Bronchus fibroblast of lung (primary cell): Measurements from ENCODE around the gene ERVH48-1. TPM values are rescaled to one million over a fixed set of nuclear protein-coding genes. Genes with fewer than 3 reads are reported as not detected.

Experiments
- total RNA-seq: library from RNA; depleted of rRNA; stranded (reverse); fragments of >200 nt; gene quantifications from 2 replicates; pipeline ENCODE4 v1.2.3, GENCODE V29; 2015

Gene ERVH48-1
- not detected in 2 replicates for total RNA-seq

DNA sequence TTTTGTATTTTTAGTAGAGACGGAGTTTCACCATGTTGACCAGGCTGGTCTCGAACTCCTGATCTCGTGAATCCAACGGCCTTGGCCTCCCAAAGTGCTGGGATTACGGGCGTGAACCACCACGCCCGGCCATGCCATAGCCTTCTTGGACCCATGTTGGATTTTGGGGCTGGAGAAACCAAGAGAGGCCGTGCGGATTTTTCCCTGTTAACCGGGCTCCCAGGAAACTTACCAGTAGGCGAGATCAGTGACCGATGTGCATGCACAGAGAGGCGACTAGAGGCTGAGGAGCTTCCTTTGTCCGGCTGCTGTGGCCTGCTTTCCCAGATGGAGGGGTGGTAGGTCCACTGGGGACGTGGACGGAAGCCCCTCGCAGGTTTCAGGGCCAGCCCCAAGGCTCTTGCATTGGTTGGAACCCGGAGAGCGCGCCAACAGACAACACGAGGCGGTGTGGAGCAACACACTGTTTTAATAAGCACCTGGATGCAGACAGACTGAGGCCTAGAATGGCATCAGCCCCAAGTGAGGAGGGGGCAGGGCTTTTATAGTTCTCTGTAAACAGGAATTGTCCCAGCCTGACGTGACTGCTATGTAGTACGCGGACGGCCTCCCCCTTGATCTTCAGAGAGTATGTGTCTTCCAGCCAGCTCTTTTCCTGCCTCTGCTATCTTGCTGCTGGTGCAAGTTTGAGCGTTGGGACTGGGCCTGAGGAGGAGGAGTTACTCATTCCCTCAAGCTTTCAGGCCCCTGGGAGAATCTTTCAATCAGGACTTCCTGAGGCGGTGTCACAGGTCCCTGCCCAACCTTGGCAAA, at the start of gene ERVH48-1:
ERVH48-1 (minus strand) TSS at position 517 of the 813 bp plus-strand sequence. CDS start 6,624 bp downstream, outside the sequence.

GRCh38 chr21:42973991-42974831, 48.8 kb upstream of the ERVH48-1 start, which contains the start of gene PKNOX1:
PKNOX1 (plus strand) TSS chr21:42974562; CDS start chr21:43004382, 29,820 bp downstream.

GRCh38 chr21:42892931-42893755, 32.3 kb downstream of the ERVH48-1 start, which contains the start of gene NDUFV3:
NDUFV3 (plus strand) TSS chr21:42893309; CDS start chr21:42893334, 25 bp downstream.

DNA sequence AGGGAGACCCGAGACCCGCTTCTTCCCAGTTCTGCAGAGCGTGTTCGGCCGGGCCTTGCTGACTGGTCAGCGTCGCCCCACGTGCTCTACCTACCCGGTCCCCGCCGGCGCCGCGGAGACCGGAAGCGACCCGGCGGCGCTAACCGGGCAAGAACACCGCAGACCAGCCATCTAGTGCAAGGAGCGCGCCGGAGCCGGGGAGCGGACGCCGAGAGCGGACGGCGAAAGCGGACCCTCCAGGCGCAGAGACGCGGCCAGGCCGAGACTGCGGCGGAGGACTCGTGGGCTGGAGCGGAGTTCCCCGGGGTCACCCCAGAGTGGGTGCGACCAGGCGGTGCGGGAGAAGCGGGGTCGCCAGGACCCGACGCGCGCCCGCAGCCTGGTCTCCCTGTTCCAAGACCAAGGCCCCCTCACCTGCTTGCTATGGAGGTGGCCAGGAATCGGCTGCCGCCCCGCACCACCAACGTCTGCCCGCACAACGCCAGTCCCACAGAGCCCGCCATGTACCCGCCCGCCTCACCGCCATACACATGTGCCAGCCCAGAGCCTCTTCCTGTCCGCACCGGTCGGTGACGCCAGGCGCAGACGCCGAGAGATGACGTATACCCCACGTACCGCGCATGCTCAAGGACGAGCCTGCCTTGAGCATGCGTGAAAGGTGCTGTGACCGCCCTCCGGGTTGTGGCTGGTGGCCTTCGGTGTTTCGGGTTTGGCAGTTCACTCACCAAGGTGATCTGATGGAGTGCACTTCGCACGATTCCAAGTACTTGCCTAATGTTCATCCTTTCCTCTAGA, 46.2 kb downstream of the ERVH48-1 start, which contains the start of gene WDR4:
WDR4 (minus strand) TSS at position 547 of the 795 bp plus-strand sequence; CDS start at position 503, 44 bp downstream.

Other genes starting within 250 kb of the ERVH48-1 start
- gene WDR4, start 46.1 kb downstream of the ERVH48-1 start, total RNA-seq: 6.7 and 8.3 TPM in 2 replicates
- 33.3 and 38.9 TPM in 2 replicates for gene NDUFV3, start 32.3 kb downstream of the ERVH48-1 start, total RNA-seq
- 12.6 and 23.8 TPM in 2 replicates for gene PKNOX1, start 48.9 kb upstream of the ERVH48-1 start, total RNA-seq
- 54.0 and 58.7 TPM in 2 replicates for gene CBS, start 150.2 kb upstream of the ERVH48-1 start, total RNA-seq
- gene U2AF1, start 181.9 kb upstream of the ERVH48-1 start, total RNA-seq: 19.2 and 19.3 TPM in 2 replicates
- not detected in 2 replicates for gene CRYAA, start 243.4 kb upstream of the ERVH48-1 start, total RNA-seq